ENCODE results near the gene NLRC5. TPM values are rescaled to one million over a fixed set of nuclear protein-coding genes. Genes with fewer than 3 reads are reported as not detected.
A peak's percentile ranks its signal among the peaks of the same experiment; 100 is the strongest.

NLRC5 gene
- total RNA-seq, 1 donor, result 44.0 TPM

- TF ChIP-seq, protein P1, sequence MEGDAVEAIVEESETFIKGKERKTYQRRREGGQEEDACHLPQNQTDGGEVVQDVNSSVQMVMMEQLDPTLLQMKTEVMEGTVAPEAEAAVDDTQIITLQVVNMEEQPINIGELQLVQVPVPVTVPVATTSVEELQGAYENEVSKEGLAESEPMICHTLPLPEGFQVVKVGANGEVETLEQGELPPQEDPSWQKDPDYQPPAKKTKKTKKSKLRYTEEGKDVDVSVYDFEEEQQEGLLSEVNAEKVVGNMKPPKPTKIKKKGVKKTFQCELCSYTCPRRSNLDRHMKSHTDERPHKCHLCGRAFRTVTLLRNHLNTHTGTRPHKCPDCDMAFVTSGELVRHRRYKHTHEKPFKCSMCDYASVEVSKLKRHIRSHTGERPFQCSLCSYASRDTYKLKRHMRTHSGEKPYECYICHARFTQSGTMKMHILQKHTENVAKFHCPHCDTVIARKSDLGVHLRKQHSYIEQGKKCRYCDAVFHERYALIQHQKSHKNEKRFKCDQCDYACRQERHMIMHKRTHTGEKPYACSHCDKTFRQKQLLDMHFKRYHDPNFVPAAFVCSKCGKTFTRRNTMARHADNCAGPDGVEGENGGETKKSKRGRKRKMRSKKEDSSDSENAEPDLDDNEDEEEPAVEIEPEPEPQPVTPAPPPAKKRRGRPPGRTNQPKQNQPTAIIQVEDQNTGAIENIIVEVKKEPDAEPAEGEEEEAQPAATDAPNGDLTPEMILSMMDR (IDR thresholded peaks at IDR 0.05; ENCODE audit: insufficient read depth, low read depth, low read length), result no peak
- no peak overlapping the region for H3K4me3 ChIP-seq (ENCODE audit: low read depth, low read length)
- no peak for DNase-seq (ENCODE audit: low read depth)
Observed at GRCh38 chr16:56950455-56950854, 38.9 kb upstream of the NLRC5 start.

DNA sequence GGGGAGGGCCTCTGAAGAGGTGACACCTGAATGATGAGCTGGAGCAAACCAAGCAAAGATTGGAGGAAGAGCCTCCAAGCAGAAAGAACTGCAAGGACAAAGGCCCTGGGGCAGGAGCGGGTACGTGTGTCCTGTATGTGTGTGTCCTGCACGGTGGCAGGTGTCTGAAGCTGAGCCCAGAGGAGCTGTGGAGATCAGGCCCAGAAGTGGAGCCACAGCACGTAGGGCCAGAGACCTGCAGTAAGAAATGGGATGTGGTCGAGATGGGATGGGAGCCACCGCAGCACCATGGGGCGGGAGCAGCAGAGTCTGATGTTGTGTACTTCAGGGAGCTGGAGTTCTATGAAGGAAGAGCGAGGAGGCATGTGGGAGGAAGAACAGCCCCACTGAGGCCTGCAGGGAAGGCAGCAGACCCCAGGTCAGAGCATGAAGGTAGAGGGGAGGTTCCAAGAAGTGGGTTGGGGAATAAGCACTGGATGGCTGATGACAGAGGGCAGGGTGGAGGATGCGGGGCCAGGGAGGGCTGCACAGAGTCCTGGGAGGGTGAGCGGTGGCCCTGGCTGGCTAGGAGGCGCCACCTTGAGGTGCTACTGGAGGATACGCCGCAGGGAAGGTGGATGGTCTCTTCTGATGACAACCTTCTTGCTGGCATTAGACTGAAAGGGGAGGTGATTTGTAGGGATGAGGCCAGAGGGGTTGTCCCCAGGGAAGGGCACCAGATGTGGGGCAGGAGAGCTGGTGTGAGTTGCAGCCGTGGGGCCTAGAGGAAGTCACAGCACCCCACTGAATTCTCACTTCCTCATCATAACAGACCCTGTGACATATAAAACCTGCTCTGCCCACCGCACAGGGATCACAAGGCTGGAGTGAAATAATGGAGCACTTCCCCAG lies 38.2 kb upstream of the NLRC5 start:
- no peak overlapping the region for H3K4me3 ChIP-seq (ENCODE audit: low read depth, low read length)
- peak; percentile 56 for DNase-seq (ENCODE audit: low read depth)
- TF ChIP-seq, protein P1 (IDR thresholded peaks at IDR 0.05; ENCODE audit: insufficient read depth, low read depth, low read length), result peak; percentile 78

- DNase-seq (ENCODE audit: low read depth), result no peak
- no peak overlapping the region for H3K4me3 ChIP-seq (ENCODE audit: low read depth, low read length)
- TF ChIP-seq, protein P1 (IDR thresholded peaks at IDR 0.05; ENCODE audit: insufficient read depth, low read depth, low read length), result no peak
Observed at GRCh38 chr16:56953006-56953405, 36.4 kb upstream of the NLRC5 start.

DNA sequence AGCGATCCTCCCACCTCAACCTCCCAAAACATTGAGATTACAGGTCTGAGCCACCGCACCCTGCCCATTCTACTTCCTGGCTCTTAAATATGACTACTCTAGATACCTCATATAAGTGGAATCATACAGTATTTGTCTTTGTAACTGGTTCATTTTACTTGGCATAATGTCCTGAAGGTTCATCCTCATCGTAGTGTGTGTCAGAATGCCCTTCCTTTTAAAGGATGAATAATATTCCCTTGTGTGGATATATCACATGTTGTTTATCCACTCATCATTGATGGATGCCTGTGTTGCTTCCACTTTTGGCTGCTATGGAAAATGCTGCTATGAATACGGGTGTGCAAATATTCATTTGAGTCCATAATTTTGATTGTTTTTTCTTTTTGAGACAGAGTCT lies 33.3 kb upstream of the NLRC5 start:
- TF ChIP-seq, protein P1 (IDR thresholded peaks at IDR 0.05; ENCODE audit: insufficient read depth, low read depth, low read length), result no peak
- no peak for DNase-seq (ENCODE audit: low read depth)
- no peak overlapping the region for H3K4me3 ChIP-seq (ENCODE audit: low read depth, low read length)

DNA sequence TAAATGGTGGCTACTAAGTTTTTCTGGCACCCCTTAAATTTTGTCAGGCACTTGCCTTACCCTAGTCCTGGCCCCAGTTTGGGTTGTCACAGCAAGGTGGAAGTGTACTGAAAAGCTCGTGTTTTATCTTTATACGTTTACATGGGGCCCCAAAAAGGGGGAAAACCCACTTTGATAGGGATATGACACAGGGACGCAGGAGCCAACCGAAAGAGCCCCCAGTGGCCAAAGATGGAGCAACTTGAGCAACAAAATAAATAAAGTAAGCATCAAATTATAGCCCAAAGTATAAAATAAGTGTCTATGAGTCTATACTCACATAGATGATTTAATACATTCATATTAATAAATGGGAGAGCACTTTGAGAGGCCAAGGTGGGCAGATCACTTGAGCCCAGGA lies 32.6 kb upstream of the NLRC5 start:
- no peak for DNase-seq (ENCODE audit: low read depth)
- TF ChIP-seq, protein P1 (IDR thresholded peaks at IDR 0.05; ENCODE audit: insufficient read depth, low read depth, low read length), result no peak
- H3K4me3 ChIP-seq (ENCODE audit: low read depth, low read length), result no peak overlapping the region

GRCh38 chr16:56960681-56961281 lies 28.6 kb upstream of the NLRC5 start:
- no peak overlapping the region for H3K4me3 ChIP-seq (ENCODE audit: low read depth, low read length)
- TF ChIP-seq, protein P1 (IDR thresholded peaks at IDR 0.05; ENCODE audit: insufficient read depth, low read depth, low read length), result no peak
- peak; percentile 53 for DNase-seq (ENCODE audit: low read depth)
